Measurements from ENCODE around the gene KPNA5. TPM values are rescaled to one million over a fixed set of nuclear protein-coding genes. Genes with fewer than 3 reads are reported as not detected.

Gene KPNA5
- total and polyA plus RNA-seq, 2 of the 13 experiments (the other 11 are each of a cell fraction or from before 2014, with no cell fraction given): 5.3 to 13.0 TPM

DNA sequence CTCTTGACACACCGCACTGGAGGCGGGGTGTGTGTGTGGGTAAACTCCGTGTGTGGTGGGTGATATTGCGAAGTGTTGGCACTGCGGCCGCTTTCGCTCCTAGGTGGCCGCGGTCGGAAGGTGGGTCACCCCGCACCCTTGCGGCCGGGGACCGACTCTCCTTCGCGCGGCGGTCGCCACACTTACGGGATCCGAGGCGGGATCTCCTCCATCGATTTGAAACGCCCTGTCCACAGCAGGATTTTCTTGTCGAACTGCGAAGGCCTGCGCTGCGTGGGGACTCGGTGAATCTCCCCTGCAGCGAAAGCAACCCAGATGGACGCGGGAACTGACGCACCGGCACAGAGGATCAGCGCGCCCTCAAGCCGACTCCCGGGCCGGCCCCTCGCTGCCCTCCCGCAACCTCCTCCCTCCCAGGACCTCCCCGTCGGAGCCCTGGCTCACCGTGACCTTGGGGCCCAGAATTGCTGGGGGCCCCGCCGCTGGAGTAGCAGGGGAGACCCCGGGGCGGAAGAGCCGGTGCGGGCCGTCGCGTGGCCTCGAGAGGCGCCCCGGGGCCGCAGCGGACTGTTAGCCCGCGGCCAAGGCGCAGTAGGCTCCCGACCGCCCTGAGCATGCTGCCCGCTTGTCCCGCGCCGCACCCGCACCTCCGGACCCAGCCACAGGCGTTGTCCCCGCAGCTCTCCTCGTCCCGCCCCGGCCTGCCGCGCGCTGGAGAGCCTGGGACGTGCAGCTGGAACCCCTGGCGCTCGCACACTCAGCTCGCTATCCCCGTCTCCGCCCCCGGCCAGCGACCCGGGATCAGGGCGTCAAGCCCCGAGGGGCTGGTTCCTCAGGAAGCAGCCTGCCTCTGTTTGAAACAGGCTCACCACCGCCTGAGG, 84.2 kb downstream of the KPNA5 start, which contains the start of gene FAM162B (continued):
- TF ChIP-seq ZFP91 (CRISPR knock-in tag; IDR thresholded peaks at IDR 0.05; ENCODE audit: borderline replicate concordance) (peak; percentile 61; the same call in 1 of the 2 replicates), HDAC1 (CRISPR knock-in tag; IDR thresholded peaks at IDR 0.05) (0 out of 2 replicates have a peak, but pooled peaks have one; percentile 27), MXD3 (CRISPR knock-in tag; IDR thresholded peaks at IDR 0.05) (peak; percentile 24; the same call in 1 of the 2 replicates), ZNF512B (CRISPR knock-in tag; IDR thresholded peaks at IDR 0.05; ENCODE audit: borderline replicate concordance) (no peak), PHF8 (CRISPR knock-in tag; IDR thresholded peaks at IDR 0.05) (peak; percentile 29; the same call in 1 of the 2 replicates), NFKB2 (CRISPR knock-in tag; IDR thresholded peaks at IDR 0.05; ENCODE audit: borderline replicate concordance) (peak; percentile 77; the same call in 1 of the 2 replicates), ZNF790 (CRISPR knock-in tag; IDR thresholded peaks at IDR 0.05; ENCODE audit: borderline replicate concordance) (0 out of 2 replicates have a peak, but pooled peaks have one; percentile 47), SNRNP70 (IDR thresholded peaks at IDR 0.05; ENCODE audit: low read depth, low read length) (no peak), ZNF709 (CRISPR knock-in tag; IDR thresholded peaks at IDR 0.05) (no peak), SSRP1 (CRISPR knock-in tag; IDR thresholded peaks at IDR 0.05) (no peak), JDP2 (CRISPR knock-in tag; IDR thresholded peaks at IDR 0.05; ENCODE audit: borderline replicate concordance) (no peak), FOXK2 (IDR thresholded peaks at IDR 0.05) (no peak), HNRNPLL (IDR thresholded peaks at IDR 0.05; ENCODE audit: low read depth, low read length, poor library complexity, severe bottlenecking) (peak; percentile 34), ZNF724P (CRISPR knock-in tag; IDR thresholded peaks at IDR 0.05; ENCODE audit: borderline replicate concordance) (0 out of 2 replicates have a peak, but pooled peaks have one; percentile 27)
- TF ChIP-seq, protein P1, sequence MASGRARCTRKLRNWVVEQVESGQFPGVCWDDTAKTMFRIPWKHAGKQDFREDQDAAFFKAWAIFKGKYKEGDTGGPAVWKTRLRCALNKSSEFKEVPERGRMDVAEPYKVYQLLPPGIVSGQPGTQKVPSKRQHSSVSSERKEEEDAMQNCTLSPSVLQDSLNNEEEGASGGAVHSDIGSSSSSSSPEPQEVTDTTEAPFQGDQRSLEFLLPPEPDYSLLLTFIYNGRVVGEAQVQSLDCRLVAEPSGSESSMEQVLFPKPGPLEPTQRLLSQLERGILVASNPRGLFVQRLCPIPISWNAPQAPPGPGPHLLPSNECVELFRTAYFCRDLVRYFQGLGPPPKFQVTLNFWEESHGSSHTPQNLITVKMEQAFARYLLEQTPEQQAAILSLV (CRISPR knock-in tag; IDR thresholded peaks at IDR 0.05; ENCODE audit: borderline replicate concordance): 0 out of 2 replicates have a peak, but pooled peaks have one; percentile 46
- TF ChIP-seq, protein P2, sequence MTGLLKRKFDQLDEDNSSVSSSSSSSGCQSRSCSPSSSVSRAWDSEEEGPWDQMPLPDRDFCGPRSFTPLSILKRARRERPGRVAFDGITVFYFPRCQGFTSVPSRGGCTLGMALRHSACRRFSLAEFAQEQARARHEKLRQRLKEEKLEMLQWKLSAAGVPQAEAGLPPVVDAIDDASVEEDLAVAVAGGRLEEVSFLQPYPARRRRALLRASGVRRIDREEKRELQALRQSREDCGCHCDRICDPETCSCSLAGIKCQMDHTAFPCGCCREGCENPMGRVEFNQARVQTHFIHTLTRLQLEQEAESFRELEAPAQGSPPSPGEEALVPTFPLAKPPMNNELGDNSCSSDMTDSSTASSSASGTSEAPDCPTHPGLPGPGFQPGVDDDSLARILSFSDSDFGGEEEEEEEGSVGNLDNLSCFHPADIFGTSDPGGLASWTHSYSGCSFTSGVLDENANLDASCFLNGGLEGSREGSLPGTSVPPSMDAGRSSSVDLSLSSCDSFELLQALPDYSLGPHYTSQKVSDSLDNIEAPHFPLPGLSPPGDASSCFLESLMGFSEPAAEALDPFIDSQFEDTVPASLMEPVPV (CRISPR knock-in tag; IDR thresholded peaks at IDR 0.05): peak; percentile 31; the same call in 1 of the 2 replicates
- TF ChIP-seq, protein P3, sequence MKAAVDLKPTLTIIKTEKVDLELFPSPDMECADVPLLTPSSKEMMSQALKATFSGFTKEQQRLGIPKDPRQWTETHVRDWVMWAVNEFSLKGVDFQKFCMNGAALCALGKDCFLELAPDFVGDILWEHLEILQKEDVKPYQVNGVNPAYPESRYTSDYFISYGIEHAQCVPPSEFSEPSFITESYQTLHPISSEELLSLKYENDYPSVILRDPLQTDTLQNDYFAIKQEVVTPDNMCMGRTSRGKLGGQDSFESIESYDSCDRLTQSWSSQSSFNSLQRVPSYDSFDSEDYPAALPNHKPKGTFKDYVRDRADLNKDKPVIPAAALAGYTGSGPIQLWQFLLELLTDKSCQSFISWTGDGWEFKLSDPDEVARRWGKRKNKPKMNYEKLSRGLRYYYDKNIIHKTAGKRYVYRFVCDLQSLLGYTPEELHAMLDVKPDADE (CRISPR knock-in tag; IDR thresholded peaks at IDR 0.05): no peak
